ENCODE results near the gene CAPN2. TPM values are rescaled to one million over a fixed set of nuclear protein-coding genes. Genes with fewer than 3 reads are reported as not detected.

The CAPN2 gene
- total RNA-seq, 1 donor from 2014 or later: 73.1 TPM

- Mint-ChIP-seq H3K27ac (no peak overlapping the region), H3K4me3 (no peak overlapping the region), H3K36me3 (ENCODE audit: low read depth) (peaks cover 60% of the 10 kb centered on the region), H3K9me3 (no peaks in the 10 kb centered on the region), H3K4me1 (no peaks in the 10 kb centered on the region), H3K27me3 (no peaks in the 10 kb centered on the region)
- no peak for DNase-seq
- intact Hi-C loops (cut with micrococcal nuclease): no loop called here
Measured at GRCh38 chr1:223758734-223759133, 46.4 kb downstream of the CAPN2 start.

GRCh38 chr1:223759273-223759672, 46.9 kb downstream of the CAPN2 start:
- Mint-ChIP-seq H3K9me3 (no peaks in the 10 kb centered on the region), H3K36me3 (ENCODE audit: low read depth) (peaks cover 59% of the 10 kb centered on the region), H3K27me3 (no peaks in the 10 kb centered on the region), H3K4me1 (no peaks in the 10 kb centered on the region), H3K4me3 (no peak overlapping the region), H3K27ac (no peak overlapping the region)
- no peak for DNase-seq
- intact Hi-C loops (cut with micrococcal nuclease): no loop called here

- Mint-ChIP-seq H3K36me3 (ENCODE audit: low read depth) (peaks cover 62% of the 10 kb centered on the region), H3K4me3 (no peak overlapping the region)
Measured at GRCh38 chr1:223760833-223761232, 48.5 kb downstream of the CAPN2 start.

GRCh38 chr1:223761411-223761810, 49.1 kb downstream of the CAPN2 start:
- no peak for DNase-seq
- Mint-ChIP-seq H3K9me3 (no peaks in the 10 kb centered on the region), H3K36me3 (ENCODE audit: low read depth) (peaks cover 65% of the 10 kb centered on the region), H3K4me3 (no peak overlapping the region), H3K27ac (peak overlapping the region; percentile 53), H3K4me1 (no peaks in the 10 kb centered on the region), H3K27me3 (no peaks in the 10 kb centered on the region)
- intact Hi-C loops (cut with micrococcal nuclease): no loop called here

More at GRCh38 chr1:223760833-223761232, 48.5 kb downstream of the CAPN2 start:
- H3K27ac Mint-ChIP-seq: no peak overlapping the region
- DNase-seq: no peak
- H3K4me1 Mint-ChIP-seq: no peaks in the 10 kb centered on the region
- H3K9me3 Mint-ChIP-seq: no peaks in the 10 kb centered on the region
- H3K27me3 Mint-ChIP-seq: no peaks in the 10 kb centered on the region
- intact Hi-C loops (cut with micrococcal nuclease): no loop called here

GRCh38 chr1:223763251-223763650, 50.9 kb downstream of the CAPN2 start:
- H3K4me1 Mint-ChIP-seq: no peaks in the 10 kb centered on the region
- intact Hi-C loops (cut with micrococcal nuclease): no loop called here
- no peaks in the 10 kb centered on the region for H3K27me3 Mint-ChIP-seq
- no peak overlapping the region for H3K4me3 Mint-ChIP-seq
- no peak overlapping the region for H3K27ac Mint-ChIP-seq
- DNase-seq: no peak
- H3K9me3 Mint-ChIP-seq: no peaks in the 10 kb centered on the region
- H3K36me3 Mint-ChIP-seq (ENCODE audit: low read depth): peaks cover 62% of the 10 kb centered on the region

- intact Hi-C loops (cut with micrococcal nuclease): no loop called here
- Mint-ChIP-seq H3K9me3 (peaks cover 2% of the 10 kb centered on the region), H3K27ac (no peak overlapping the region), H3K36me3 (ENCODE audit: low read depth) (peaks cover 61% of the 10 kb centered on the region), H3K4me1 (no peaks in the 10 kb centered on the region), H3K4me3 (no peak overlapping the region), H3K27me3 (no peaks in the 10 kb centered on the region)
- no peak for DNase-seq
Measured at GRCh38 chr1:223763881-223764280, 51.5 kb downstream of the CAPN2 start.

GRCh38 chr1:223765036-223765718, 52.8 kb downstream of the CAPN2 start:
- no peak overlapping the region for H3K4me3 Mint-ChIP-seq
- H3K27me3 Mint-ChIP-seq: no peaks in the 10 kb centered on the region
- no peak for DNase-seq
- H3K9me3 Mint-ChIP-seq: peaks cover 4% of the 10 kb centered on the region
- H3K27ac Mint-ChIP-seq: no peak overlapping the region
- H3K36me3 Mint-ChIP-seq (ENCODE audit: low read depth): peaks cover 60% of the 10 kb centered on the region
- intact Hi-C loops (cut with micrococcal nuclease): no loop called here
- H3K4me1 Mint-ChIP-seq: no peaks in the 10 kb centered on the region

- intact Hi-C loops (cut with micrococcal nuclease): no loop called here
- no peak overlapping the region for H3K4me3 Mint-ChIP-seq
- no peaks in the 10 kb centered on the region for H3K4me1 Mint-ChIP-seq
- H3K9me3 Mint-ChIP-seq: peaks cover 4% of the 10 kb centered on the region
- no peaks in the 10 kb centered on the region for H3K27me3 Mint-ChIP-seq
- H3K27ac Mint-ChIP-seq: no peak overlapping the region
- no peak for DNase-seq
- peaks cover 63% of the 10 kb centered on the region for H3K36me3 Mint-ChIP-seq (ENCODE audit: low read depth)
Measured at GRCh38 chr1:223765719-223766340, 53.5 kb downstream of the CAPN2 start.

GRCh38 chr1:223770621-223771315, 58.4 kb downstream of the CAPN2 start:
- intact Hi-C loops (cut with micrococcal nuclease): no loop called here
- no peak for DNase-seq
- no peaks in the 10 kb centered on the region for H3K27me3 Mint-ChIP-seq
- no peak overlapping the region for H3K27ac Mint-ChIP-seq
- peaks cover 63% of the 10 kb centered on the region for H3K36me3 Mint-ChIP-seq (ENCODE audit: low read depth)
- H3K4me3 Mint-ChIP-seq: no peak overlapping the region
- H3K4me1 Mint-ChIP-seq: peaks cover 11% of the 10 kb centered on the region
- peaks cover 4% of the 10 kb centered on the region for H3K9me3 Mint-ChIP-seq

- peaks cover 63% of the 10 kb centered on the region for H3K36me3 Mint-ChIP-seq (ENCODE audit: low read depth)
- peaks cover 4% of the 10 kb centered on the region for H3K9me3 Mint-ChIP-seq
- peaks cover 18% of the 10 kb centered on the region for H3K4me1 Mint-ChIP-seq
- no peaks in the 10 kb centered on the region for H3K27me3 Mint-ChIP-seq
- DNase-seq: no peak
- H3K4me3 Mint-ChIP-seq: no peak overlapping the region
- intact Hi-C loops (cut with micrococcal nuclease): no loop called here
- H3K27ac Mint-ChIP-seq: peak overlapping the region; percentile 18
Measured at GRCh38 chr1:223771469-223771813, 59.1 kb downstream of the CAPN2 start.

- intact Hi-C loops (cut with micrococcal nuclease): no loop called here
- no peak for DNase-seq
- H3K27ac Mint-ChIP-seq: no peak overlapping the region
- no peak overlapping the region for H3K4me3 Mint-ChIP-seq
- H3K9me3 Mint-ChIP-seq: peaks cover 4% of the 10 kb centered on the region
- H3K36me3 Mint-ChIP-seq (ENCODE audit: low read depth): peaks cover 61% of the 10 kb centered on the region
- no peaks in the 10 kb centered on the region for H3K27me3 Mint-ChIP-seq
- peaks cover 22% of the 10 kb centered on the region for H3K4me1 Mint-ChIP-seq
Measured at GRCh38 chr1:223771814-223772770, 59.8 kb downstream of the CAPN2 start.

- peaks cover 22% of the 10 kb centered on the region for H3K4me1 Mint-ChIP-seq
- intact Hi-C loops (cut with micrococcal nuclease): no loop called here
- H3K27me3 Mint-ChIP-seq: no peaks in the 10 kb centered on the region
- H3K27ac Mint-ChIP-seq: no peak overlapping the region
- DNase-seq: no peak
- no peak overlapping the region for H3K4me3 Mint-ChIP-seq
- H3K36me3 Mint-ChIP-seq (ENCODE audit: low read depth): peaks cover 66% of the 10 kb centered on the region
- H3K9me3 Mint-ChIP-seq: peaks cover 4% of the 10 kb centered on the region
Measured at GRCh38 chr1:223772771-223773160, 60.4 kb downstream of the CAPN2 start.

- no peak for DNase-seq
- no peaks in the 10 kb centered on the region for H3K9me3 Mint-ChIP-seq
- intact Hi-C loops (cut with micrococcal nuclease): no loop called here
- peaks cover 22% of the 10 kb centered on the region for H3K4me1 Mint-ChIP-seq
- H3K27me3 Mint-ChIP-seq: no peaks in the 10 kb centered on the region
- H3K36me3 Mint-ChIP-seq (ENCODE audit: low read depth): peaks cover 71% of the 10 kb centered on the region
- H3K27ac Mint-ChIP-seq: peak overlapping the region; percentile 62
- no peak overlapping the region for H3K4me3 Mint-ChIP-seq
Measured at GRCh38 chr1:223774134-223774814, 61.9 kb downstream of the CAPN2 start.

All from activated CD4-positive, alpha-beta T cell treated with anti-CD3 and anti-CD28 coated beads, Interleukin-2, amount 10 ng/mL, durations not matched to agents 24 days and 14 days (primary cell).